GM21529 (cell line): ENCODE results near the gene SSBP2.
A peak's percentile ranks its signal among the peaks of the same experiment; 100 is the strongest.
"Not testable (repeated sequence)": the region's sequence is repeated elsewhere in the genome, so short reads cannot be mapped to it uniquely, and the experiment has no call there.

Experiments used
- ATAC-seq: cut with Tn5 transposase; IDR thresholded peaks from one replicate; pipeline ENCODE4 v1.9.1; 2021; ENCODE audit not compliant: unreplicated experiment

SSBP2 gene

GRCh38 chr5:81537905-81538547 lies 212.9 kb downstream of the SSBP2 start:
- ATAC-seq = no peak

- no peak for ATAC-seq
These were observed 216.5 kb downstream of the SSBP2 start for GRCh38 chr5:81534441-81534840.

- no peak for ATAC-seq
These were observed 217.1 kb downstream of the SSBP2 start for GRCh38 chr5:81533629-81534405.

- ATAC-seq = no peak
These were observed 220.0 kb downstream of the SSBP2 start for GRCh38 chr5:81530919-81531318.

- ATAC-seq = no peak
These were observed 225.2 kb downstream of the SSBP2 start for GRCh38 chr5:81525690-81526089.

GRCh38 chr5:81524015-81524414 lies 226.9 kb downstream of the SSBP2 start:
- ATAC-seq = no peak

- ATAC-seq = no peak
These were observed 228.3 kb downstream of the SSBP2 start for GRCh38 chr5:81522571-81522970.

- no peak for ATAC-seq
These were observed 230.1 kb downstream of the SSBP2 start for GRCh38 chr5:81520769-81521168.

GRCh38 chr5:81519217-81519905 lies 231.5 kb downstream of the SSBP2 start:
- no peak for ATAC-seq

- no peak for ATAC-seq
These were observed 233.4 kb downstream of the SSBP2 start for GRCh38 chr5:81517462-81517861.

- ATAC-seq = no peak
These were observed 234.8 kb downstream of the SSBP2 start for GRCh38 chr5:81516091-81516490.

GRCh38 chr5:81513982-81514381 lies 236.9 kb downstream of the SSBP2 start:
- no peak for ATAC-seq

GRCh38 chr5:81513473-81513872 lies 237.4 kb downstream of the SSBP2 start:
- no peak for ATAC-seq

- ATAC-seq = peak; percentile 99
These were observed 243.9 kb downstream of the SSBP2 start for GRCh38 chr5:81506900-81507588.

GRCh38 chr5:81506378-81506777 lies 244.5 kb downstream of the SSBP2 start:
- no peak for ATAC-seq

- ATAC-seq = no peak
These were observed 245.2 kb downstream of the SSBP2 start for GRCh38 chr5:81505672-81506071.

GRCh38 chr5:81503602-81504001 lies 247.3 kb downstream of the SSBP2 start:
- ATAC-seq = not testable (repeated sequence)

GRCh38 chr5:81495286-81495685 lies 255.6 kb downstream of the SSBP2 start:
- no peak for ATAC-seq

GRCh38 chr5:81488862-81489261 lies 262.0 kb downstream of the SSBP2 start:
- ATAC-seq = no peak

GRCh38 chr5:81486711-81487110 lies 264.2 kb downstream of the SSBP2 start:
- no peak for ATAC-seq

GRCh38 chr5:81482595-81482994 lies 268.3 kb downstream of the SSBP2 start:
- ATAC-seq = no peak
